ENCODE results near the gene ZNF277.

ZNF277 gene

GRCh38 chr7:112186300-112186699, 20.2 kb upstream of the ZNF277 start:
- no peak overlapping the region for H3K4me2 ChIP-seq (ENCODE audit: low read length)
- no peaks in the 10 kb centered on the region for H3K79me2 ChIP-seq (ENCODE audit: control insufficient read depth, low read length)
- H3F3A ChIP-seq (ENCODE audit: control insufficient read depth, insufficient read depth): no peaks in the 10 kb centered on the region
- no peaks in the 10 kb centered on the region for H3K4me1 ChIP-seq (ENCODE audit: control insufficient read depth, low read length)
- H3K9me3 ChIP-seq (ENCODE audit: control insufficient read depth, insufficient read depth, low read length): no peaks in the 10 kb centered on the region
- H3K27me3 ChIP-seq (ENCODE audit: control insufficient read depth, low read length): peaks cover 32% of the 10 kb centered on the region
- no peak overlapping the region for H3K27ac ChIP-seq (ENCODE audit: low read depth, low read length)
- no peaks in the 10 kb centered on the region for H3K9me2 ChIP-seq (replicated peaks; ENCODE audit: control insufficient read depth, low read length)
- TF ChIP-seq, protein P1, sequence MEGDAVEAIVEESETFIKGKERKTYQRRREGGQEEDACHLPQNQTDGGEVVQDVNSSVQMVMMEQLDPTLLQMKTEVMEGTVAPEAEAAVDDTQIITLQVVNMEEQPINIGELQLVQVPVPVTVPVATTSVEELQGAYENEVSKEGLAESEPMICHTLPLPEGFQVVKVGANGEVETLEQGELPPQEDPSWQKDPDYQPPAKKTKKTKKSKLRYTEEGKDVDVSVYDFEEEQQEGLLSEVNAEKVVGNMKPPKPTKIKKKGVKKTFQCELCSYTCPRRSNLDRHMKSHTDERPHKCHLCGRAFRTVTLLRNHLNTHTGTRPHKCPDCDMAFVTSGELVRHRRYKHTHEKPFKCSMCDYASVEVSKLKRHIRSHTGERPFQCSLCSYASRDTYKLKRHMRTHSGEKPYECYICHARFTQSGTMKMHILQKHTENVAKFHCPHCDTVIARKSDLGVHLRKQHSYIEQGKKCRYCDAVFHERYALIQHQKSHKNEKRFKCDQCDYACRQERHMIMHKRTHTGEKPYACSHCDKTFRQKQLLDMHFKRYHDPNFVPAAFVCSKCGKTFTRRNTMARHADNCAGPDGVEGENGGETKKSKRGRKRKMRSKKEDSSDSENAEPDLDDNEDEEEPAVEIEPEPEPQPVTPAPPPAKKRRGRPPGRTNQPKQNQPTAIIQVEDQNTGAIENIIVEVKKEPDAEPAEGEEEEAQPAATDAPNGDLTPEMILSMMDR (IDR thresholded peaks at IDR 0.05; ENCODE audit: low read depth, low read length, poor library complexity, severe bottlenecking): no peak
- no peak for TF ChIP-seq EZH2phosphoT487 (IDR thresholded peaks at IDR 0.05; ENCODE audit: borderline replicate concordance, low read length)
- H3K36me3 ChIP-seq (ENCODE audit: control insufficient read depth, low read length): no peaks in the 10 kb centered on the region
- H3K4me3 ChIP-seq (ENCODE audit: low read length): no peak overlapping the region
- no peaks in the 10 kb centered on the region for H4K20me1 ChIP-seq (ENCODE audit: control insufficient read depth, insufficient read depth, low read depth, low read length)

GRCh38 chr7:112188257-112188656, 18.2 kb upstream of the ZNF277 start:
- Histone ChIP-seq H3F3A (ENCODE audit: control insufficient read depth, insufficient read depth) (no peaks in the 10 kb centered on the region), H3K36me3 (ENCODE audit: control insufficient read depth, low read length) (no peaks in the 10 kb centered on the region), H3K9me2 (replicated peaks; ENCODE audit: control insufficient read depth, low read length) (no peaks in the 10 kb centered on the region), H3K27me3 (ENCODE audit: control insufficient read depth, low read length) (peaks cover 30% of the 10 kb centered on the region), H3K4me2 (ENCODE audit: low read length) (no peak overlapping the region), H3K4me3 (ENCODE audit: low read length) (no peak overlapping the region), H3K27ac (ENCODE audit: low read depth, low read length) (no peak overlapping the region), H3K4me1 (ENCODE audit: control insufficient read depth, low read length) (no peaks in the 10 kb centered on the region), H3K9me3 (ENCODE audit: control insufficient read depth, insufficient read depth, low read length) (no peaks in the 10 kb centered on the region), H4K20me1 (ENCODE audit: control insufficient read depth, insufficient read depth, low read depth, low read length) (no peaks in the 10 kb centered on the region), H3K79me2 (ENCODE audit: control insufficient read depth, low read length) (no peaks in the 10 kb centered on the region)
- TF ChIP-seq, protein P1 (IDR thresholded peaks at IDR 0.05; ENCODE audit: low read depth, low read length, poor library complexity, severe bottlenecking): no peak
- no peak for TF ChIP-seq EZH2phosphoT487 (IDR thresholded peaks at IDR 0.05; ENCODE audit: borderline replicate concordance, low read length)

- no peaks in the 10 kb centered on the region for H3F3A ChIP-seq (ENCODE audit: control insufficient read depth, insufficient read depth)
- no peaks in the 10 kb centered on the region for H3K79me2 ChIP-seq (ENCODE audit: control insufficient read depth, low read length)
- H3K4me3 ChIP-seq (ENCODE audit: low read length): no peak overlapping the region
- H4K20me1 ChIP-seq (ENCODE audit: control insufficient read depth, insufficient read depth, low read depth, low read length): no peaks in the 10 kb centered on the region
- no peak for TF ChIP-seq EZH2phosphoT487 (IDR thresholded peaks at IDR 0.05; ENCODE audit: borderline replicate concordance, low read length)
- TF ChIP-seq, protein P1 (IDR thresholded peaks at IDR 0.05; ENCODE audit: low read depth, low read length, poor library complexity, severe bottlenecking): no peak
- no peak overlapping the region for H3K4me2 ChIP-seq (ENCODE audit: low read length)
- no peaks in the 10 kb centered on the region for H3K4me1 ChIP-seq (ENCODE audit: control insufficient read depth, low read length)
- no peak overlapping the region for H3K27ac ChIP-seq (ENCODE audit: low read depth, low read length)
- no peaks in the 10 kb centered on the region for H3K9me2 ChIP-seq (replicated peaks; ENCODE audit: control insufficient read depth, low read length)
- H3K36me3 ChIP-seq (ENCODE audit: control insufficient read depth, low read length): no peaks in the 10 kb centered on the region
- H3K27me3 ChIP-seq (ENCODE audit: control insufficient read depth, low read length): peaks cover 35% of the 10 kb centered on the region
- no peaks in the 10 kb centered on the region for H3K9me3 ChIP-seq (ENCODE audit: control insufficient read depth, insufficient read depth, low read length)
These were observed 16.8 kb upstream of the ZNF277 start for GRCh38 chr7:112189691-112190090.

DNA sequence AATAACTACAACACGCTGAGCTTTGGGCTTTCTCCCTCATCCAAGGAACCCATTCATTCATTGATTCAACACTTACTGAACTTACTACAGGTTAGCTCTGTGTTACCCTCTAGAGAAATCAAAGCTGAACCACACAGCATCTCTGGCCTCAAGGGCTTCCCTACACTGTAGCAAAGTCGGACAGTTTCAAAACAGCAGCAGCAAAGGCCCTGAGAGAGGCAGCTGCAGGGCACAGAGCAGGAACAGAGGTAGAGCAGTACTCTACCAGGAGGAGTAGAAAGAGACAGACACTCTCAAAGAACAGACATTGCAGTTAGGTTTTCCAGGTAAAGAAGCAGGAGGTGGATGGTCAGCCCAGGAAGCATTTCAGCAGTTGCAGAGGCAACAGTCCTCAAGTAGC, 16.4 kb upstream of the ZNF277 start:
- H3K4me2 ChIP-seq (ENCODE audit: low read length): no peak overlapping the region
- no peaks in the 10 kb centered on the region for H3K9me3 ChIP-seq (ENCODE audit: control insufficient read depth, insufficient read depth, low read length)
- TF ChIP-seq, protein P1 (IDR thresholded peaks at IDR 0.05; ENCODE audit: low read depth, low read length, poor library complexity, severe bottlenecking): no peak
- TF ChIP-seq EZH2phosphoT487 (IDR thresholded peaks at IDR 0.05; ENCODE audit: borderline replicate concordance, low read length): no peak
- no peaks in the 10 kb centered on the region for H3F3A ChIP-seq (ENCODE audit: control insufficient read depth, insufficient read depth)
- no peaks in the 10 kb centered on the region for H3K79me2 ChIP-seq (ENCODE audit: control insufficient read depth, low read length)
- H3K4me1 ChIP-seq (ENCODE audit: control insufficient read depth, low read length): no peaks in the 10 kb centered on the region
- no peaks in the 10 kb centered on the region for H3K36me3 ChIP-seq (ENCODE audit: control insufficient read depth, low read length)
- H3K27ac ChIP-seq (ENCODE audit: low read depth, low read length): no peak overlapping the region
- H3K9me2 ChIP-seq (replicated peaks; ENCODE audit: control insufficient read depth, low read length): no peaks in the 10 kb centered on the region
- no peaks in the 10 kb centered on the region for H4K20me1 ChIP-seq (ENCODE audit: control insufficient read depth, insufficient read depth, low read depth, low read length)
- peaks cover 34% of the 10 kb centered on the region for H3K27me3 ChIP-seq (ENCODE audit: control insufficient read depth, low read length)
- no peak overlapping the region for H3K4me3 ChIP-seq (ENCODE audit: low read length)

All from DOHH2 (cell line).